IMR-90 (cell line): ENCODE data around the gene CYP46A1. TPM values are rescaled to one million over a fixed set of nuclear protein-coding genes. Genes with fewer than 3 reads are reported as not detected.

Experiments used
- ATAC-seq: fragments of 200-7000 bp; cut with Tn5 transposase; 2 replicates; pipeline ENCODE4 v1.9.1; 2020; ENCODE audit warnings: low read depth, mild to moderate bottlenecking, moderate library complexity
- BruUV-seq: library from RNA; stranded (reverse); fragments of 400-500 nt; replicated peaks from 2 replicates; lab custom pipeline; 2021; lab: Mats Ljungman, UMichigan
- CTCF ChIA-PET: fragments of 300-600 bp; formaldehyde crosslinking; extraction: SDS; loops from one replicate; lab custom pipeline; 2021; ENCODE audit warnings: antibody characterized with exemption; lab: Yijun Ruan, JAX
- POLR2A ChIA-PET: fragments of 300-600 bp; sonication (Branson Sonifier 250); formaldehyde crosslinking; loops from one replicate; lab custom pipeline; 2022; ENCODE audit warnings: antibody characterized with exemption; ENCODE audit not compliant: unreplicated experiment; lab: Charles Lee
- DNase-seq: peaks from one replicate; pipeline ENCODE4 v3.0.0; 2013
- H2AFZ ChIP-seq: replicated peaks from 2 replicates; pipeline ENCODE3; 2013; ENCODE audit warnings: low read length, mild to moderate bottlenecking; ENCODE audit not compliant: poor library complexity
- H2AK5ac ChIP-seq: 2 replicates; pipeline ENCODE4 v1.6.1; 2013; ENCODE audit warnings: low read depth, low read length, inconsistent platforms
- H2AK9ac ChIP-seq: replicated peaks from 2 replicates; pipeline ENCODE3; 2013; ENCODE audit warnings: mild to moderate bottlenecking, low read depth, low read length, moderate library complexity; ENCODE audit not compliant: poor library complexity
- H2BK120ac ChIP-seq: 2 replicates; pipeline ENCODE4 v1.6.1; 2013; ENCODE audit warnings: low read depth, low read length, inconsistent platforms
- H2BK15ac ChIP-seq: 3 replicates; pipeline ENCODE4 v1.6.1; 2013; ENCODE audit warnings: low read depth, low read length, inconsistent platforms
- H2BK20ac ChIP-seq: 2 replicates; pipeline ENCODE4 v1.6.1; 2013; ENCODE audit warnings: low read depth, mild to moderate bottlenecking, inconsistent platforms, low read length, moderate library complexity
- H2BK5ac ChIP-seq: 2 replicates; pipeline ENCODE4 v1.6.1; 2013; ENCODE audit warnings: mild to moderate bottlenecking, low read depth, low read length, inconsistent platforms; ENCODE audit not compliant: poor library complexity, severe bottlenecking
- H3K14ac ChIP-seq: replicated peaks from 2 replicates; pipeline ENCODE4 v1.6.1; 2013; ENCODE audit warnings: low read depth, low read length, inconsistent platforms
- H3K18ac ChIP-seq: 2 replicates; pipeline ENCODE4 v1.6.1; 2013; ENCODE audit warnings: low read depth, low read length, control low read depth
- H3K23ac ChIP-seq: 2 replicates; pipeline ENCODE4 v1.6.1; 2013; ENCODE audit warnings: low read depth, low read length, inconsistent platforms
- H3K27ac ChIP-seq: 2 replicates; pipeline ENCODE4 v1.5.1; 2013; ENCODE audit warnings: mild to moderate bottlenecking, control low read depth, low read length; ENCODE audit not compliant: insufficient read depth
- H3K27me3 ChIP-seq: 2 replicates; pipeline ENCODE4 v1.6.1; 2013; ENCODE audit warnings: low read length; ENCODE audit not compliant: control insufficient read depth, insufficient read depth
- H3K36me3 ChIP-seq: 2 replicates; pipeline ENCODE4 v1.6.1; 2013; ENCODE audit warnings: low read length, mixed read lengths; ENCODE audit not compliant: control insufficient read depth, insufficient read depth
- H3K4ac ChIP-seq: 2 replicates; pipeline ENCODE4 v1.6.1; 2013; ENCODE audit warnings: low read depth, low read length, inconsistent platforms
- H3K4me1 ChIP-seq: 2 replicates; pipeline ENCODE4 v1.6.1; 2013; ENCODE audit warnings: low read length, mixed read lengths; ENCODE audit not compliant: control insufficient read depth, insufficient read depth
- H3K4me2 ChIP-seq: 2 replicates; pipeline ENCODE4 v1.6.1; 2013; ENCODE audit warnings: low read depth, mild to moderate bottlenecking, control low read depth, low read length, moderate library complexity
- H3K4me3 ChIP-seq: 2 replicates; pipeline ENCODE4 v1.5.1; 2013; ENCODE audit warnings: low read depth, mild to moderate bottlenecking, control low read depth, low read length, moderate library complexity; ENCODE audit not compliant: insufficient read depth
- H3K56ac ChIP-seq: 2 replicates; pipeline ENCODE4 v1.6.1; 2013; ENCODE audit warnings: low read length, inconsistent platforms; ENCODE audit not compliant: insufficient read depth; ENCODE audit errors: extremely low read depth
- H3K79me1 ChIP-seq, 2 experiments: 2 replicates each; pipeline ENCODE4 v1.6.1; 2013; ENCODE audit warnings: low read length in 2 of 2, inconsistent platforms in 1 of 2, low read depth in 1 of 2
- H3K9ac ChIP-seq: 2 replicates; pipeline ENCODE4 v1.6.1; 2013; ENCODE audit warnings: low read depth, low read length, control low read depth
- H3K9me1 ChIP-seq: 2 replicates; pipeline ENCODE4 v1.6.1; 2013; ENCODE audit warnings: low read length, inconsistent platforms; ENCODE audit not compliant: insufficient read depth
- H3K9me3 ChIP-seq: 2 replicates; pipeline ENCODE4 v1.6.1; 2013; ENCODE audit warnings: low read length; ENCODE audit not compliant: control insufficient read depth, insufficient read depth
- H4K20me1 ChIP-seq: 2 replicates; pipeline ENCODE4 v1.6.1; 2013; ENCODE audit warnings: low read length, inconsistent platforms; ENCODE audit not compliant: insufficient read depth
- H4K5ac ChIP-seq: 2 replicates; pipeline ENCODE4 v1.6.1; 2013; ENCODE audit warnings: mild to moderate bottlenecking, low read depth, low read length, control low read depth
- H4K8ac ChIP-seq, 2 experiments: 2 replicates each; pipeline ENCODE4 v1.6.1; 2013; ENCODE audit warnings: low read depth in 2 of 2, low read length in 2 of 2, control low read depth in 1 of 2, inconsistent platforms in 1 of 2
- H4K91ac ChIP-seq: 2 replicates; pipeline ENCODE4 v1.6.1; 2013; ENCODE audit warnings: low read depth, low read length, inconsistent platforms; ENCODE audit not compliant: insufficient read depth
- BHLHE40 ChIP-seq: fragments of 150-350 bp; IDR thresholded peaks from 2 replicates; pipeline ENCODE4 v1.6.1; 2016; ENCODE audit warnings: mild to moderate bottlenecking, low read depth, low read length
- POLR2A ChIP-seq: IDR thresholded peaks from 2 replicates; pipeline ENCODE4 v1.6.1; 2012; ENCODE audit warnings: mild to moderate bottlenecking, low read depth, low read length
- WGBS, 2 experiments: methylation state at CpG; one replicate each; pipeline versions ENCODE4 v1.1.5 to v1.1.7; 2013; ENCODE audit warnings: missing lambda C conversion rate in 2 of 2; ENCODE audit not compliant: insufficient read length in 1 of 2; ENCODE audit errors: extremely low coverage in 2 of 2; 5-methylcytosine and 5-hydroxymethylcytosine counted together
- dilution Hi-C: fragments of 300-500 bp; cut with HindIII; formaldehyde crosslinking; loops from one replicate; pipeline ENCODE4 v1.14.3; 2018; ENCODE audit warnings: low sequenced_read_pairs; ENCODE audit not compliant: unreplicated experiment
- in situ Hi-C: fragments of 300-500 bp; cut with MboI; formaldehyde crosslinking; loops from 3 replicates; pipeline ENCODE4 v1.14.3; 2019; ENCODE audit warnings: low sequenced_read_pairs, inconsistent platforms, mixed read lengths
- intact Hi-C: fragments of 100-400 bp; cut with micrococcal nuclease; formaldehyde crosslinking; loops from 2 replicates; pipeline ENCODE4 v1.10.0; 2022
- polyA plus RNA-seq, 3 experiments: library from polyadenylated mRNA; depleted of rRNA; stranded (reverse); fragments of >200 nt; gene quantifications; 2 replicates each; pipeline ENCODE4 v1.2.3, GENCODE V29; 2012; ENCODE audit warnings: low replicate concordance in 1 of 3
- total RNA-seq: library from RNA; depleted of rRNA; stranded (reverse); fragments of >200 nt; gene quantifications from 2 replicates; pipeline ENCODE4 v1.2.3, GENCODE V29; 2012

Gene CYP46A1
- total and polyA plus RNA-seq, 2 of the 4 experiments (the other 2 are of a cell fraction) = 0.18 to 0.31 TPM

- no peak for TF ChIP-seq POLR2A
Observed at GRCh38 chr14:99716091-99716849, 32.2 kb downstream of the CYP46A1 start (continued).

GRCh38 chr14:99716850-99717681, 33.0 kb downstream of the CYP46A1 start:
- H4K5ac ChIP-seq = no peak overlapping the region
- no peak overlapping the region for H3K23ac ChIP-seq
- H4K91ac ChIP-seq = no peak overlapping the region
- no peak overlapping the region for H3K27ac ChIP-seq
- no peak overlapping the region for H2BK120ac ChIP-seq
- BruUV-seq = no TSS peak
- H4K8ac ChIP-seq = no peak overlapping the region
- H3K27me3 ChIP-seq = peaks cover 24% of the 10 kb centered on the region
- no peak overlapping the region for H2BK20ac ChIP-seq
- WGBS, 2 experiments = 84% methylated on average over 8 of the region's 14 CpGs; no CpG with 5 or more reads in 1 of the 2 experiments
- H3K9me3 ChIP-seq = no peaks in the 10 kb centered on the region
- H3K14ac ChIP-seq = no peak overlapping the region
- H3K9me1 ChIP-seq = no peaks in the 10 kb centered on the region
- no peak overlapping the region for H3K4me2 ChIP-seq
- no peaks in the 10 kb centered on the region for H4K20me1 ChIP-seq
- H3K79me1 ChIP-seq = no peaks in the 10 kb centered on the region
- H2AK5ac ChIP-seq = no peak overlapping the region
- intact Hi-C loops = no loop called here
- ATAC-seq (no peak), DNase-seq (no peak)
- no peak overlapping the region for H2BK5ac ChIP-seq
- H3K4me1 ChIP-seq = no peaks in the 10 kb centered on the region; the same call in 1 of the 2 replicates
- TF ChIP-seq BHLHE40 = no peak
- no peaks in the 10 kb centered on the region for H3K36me3 ChIP-seq
- no peak overlapping the region for H2BK15ac ChIP-seq
- in situ Hi-C loops = no loop called here
- H3K9ac ChIP-seq = no peak overlapping the region
- H3K4me3 ChIP-seq = no peak overlapping the region
- POLR2A ChIA-PET = no interaction called here
- H2AFZ ChIP-seq = no peak overlapping the region
- no peak overlapping the region for H3K18ac ChIP-seq
- no peak overlapping the region for H3K4ac ChIP-seq
- dilution Hi-C loops = no loop called here
- no peak overlapping the region for H3K56ac ChIP-seq
- H2AK9ac ChIP-seq = no peak overlapping the region
- CTCF ChIA-PET = no interaction called here
